ENCODE results near the gene EGFR.
"Not testable (repeated sequence)": the region's sequence is repeated elsewhere in the genome, so short reads cannot be mapped to it uniquely, and the experiment has no call there.

The EGFR gene

DNA sequence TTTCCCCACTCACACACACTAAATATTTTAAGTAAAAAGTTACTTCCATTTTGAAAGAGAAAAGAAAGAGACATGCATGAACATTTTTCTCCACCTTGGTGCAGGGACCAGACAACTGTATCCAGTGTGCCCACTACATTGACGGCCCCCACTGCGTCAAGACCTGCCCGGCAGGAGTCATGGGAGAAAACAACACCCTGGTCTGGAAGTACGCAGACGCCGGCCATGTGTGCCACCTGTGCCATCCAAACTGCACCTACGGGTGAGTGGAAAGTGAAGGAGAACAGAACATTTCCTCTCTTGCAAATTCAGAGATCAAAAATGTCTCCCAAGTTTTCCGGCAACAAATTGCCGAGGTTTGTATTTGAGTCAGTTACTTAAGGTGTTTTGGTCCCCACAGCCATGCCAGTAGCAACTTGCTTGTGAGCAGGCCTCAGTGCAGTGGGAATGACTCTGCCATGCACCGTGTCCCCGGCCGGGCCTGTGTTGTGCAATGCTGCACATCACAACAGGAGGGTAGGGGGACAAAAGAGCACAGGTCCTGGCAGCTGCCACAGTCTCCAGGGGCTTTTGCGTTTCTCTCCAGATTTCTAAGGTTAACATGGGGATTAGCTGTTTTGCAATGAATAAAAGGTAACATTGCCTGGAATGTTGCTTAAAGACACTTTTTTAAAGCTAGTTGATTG is 146.5 kb downstream of the EGFR start:
- no peak for DNase-seq (ENCODE audit: low read depth, low spot score)

DNA sequence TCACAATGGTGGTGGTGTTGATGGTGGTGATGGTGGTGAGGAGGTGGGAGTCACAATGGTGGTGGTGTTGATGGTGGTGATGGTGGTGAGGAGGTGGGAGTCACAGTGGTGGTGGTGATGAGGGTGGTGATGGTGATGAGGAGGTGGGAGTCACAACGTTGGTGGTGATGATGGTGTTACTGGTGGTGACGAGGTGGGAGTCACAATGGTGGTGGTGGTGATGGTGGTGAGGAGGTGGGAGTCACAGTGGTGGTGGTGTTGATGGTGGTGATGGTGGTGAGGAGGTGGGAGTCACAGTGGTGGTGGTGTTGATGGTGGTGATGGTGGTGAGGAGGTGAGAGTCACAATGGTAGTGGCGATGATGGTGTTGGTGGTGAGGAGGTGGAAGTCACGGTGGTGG is 148.5 kb downstream of the EGFR start:
- DNase-seq (ENCODE audit: low read depth, low spot score), result not testable (repeated sequence)

GRCh38 chr7:55170335-55171069 is 151.7 kb downstream of the EGFR start:
- no peak for DNase-seq (ENCODE audit: low read depth, low spot score)

GRCh38 chr7:55171157-55171556 is 152.3 kb downstream of the EGFR start:
- DNase-seq (ENCODE audit: low read depth, low spot score), result no peak

DNA sequence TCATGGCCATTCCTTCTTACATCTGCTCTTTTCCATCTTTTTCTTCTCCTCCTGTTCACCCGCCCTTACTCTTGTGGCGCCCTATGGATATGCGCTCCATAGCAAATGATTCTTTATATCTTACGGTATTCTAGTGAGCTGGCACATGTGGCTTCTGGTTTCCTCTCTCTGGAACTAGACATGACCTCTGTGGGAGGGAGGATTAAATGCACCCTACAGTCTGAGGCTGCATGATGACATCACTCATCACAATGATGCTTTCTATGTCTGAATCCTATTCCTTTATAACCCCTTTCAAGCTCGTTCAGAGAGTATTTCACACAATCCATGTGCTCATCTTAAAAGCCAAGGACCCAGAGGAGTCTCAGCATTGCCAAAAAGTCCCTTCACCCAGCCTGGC is 153.3 kb downstream of the EGFR start:
- DNase-seq (ENCODE audit: low read depth, low spot score), result no peak

- no peak for DNase-seq (ENCODE audit: low read depth, low spot score)
Observed at GRCh38 chr7:55172881-55173609, 154.2 kb downstream of the EGFR start.

- no peak for DNase-seq (ENCODE audit: low read depth, low spot score)
Observed at GRCh38 chr7:55173671-55174070, 154.9 kb downstream of the EGFR start.

- no peak for DNase-seq (ENCODE audit: low read depth, low spot score)
Observed at GRCh38 chr7:55174456-55174855, 155.6 kb downstream of the EGFR start.

GRCh38 chr7:55174856-55175255 is 156.0 kb downstream of the EGFR start:
- DNase-seq (ENCODE audit: low read depth, low spot score), result no peak

DNA sequence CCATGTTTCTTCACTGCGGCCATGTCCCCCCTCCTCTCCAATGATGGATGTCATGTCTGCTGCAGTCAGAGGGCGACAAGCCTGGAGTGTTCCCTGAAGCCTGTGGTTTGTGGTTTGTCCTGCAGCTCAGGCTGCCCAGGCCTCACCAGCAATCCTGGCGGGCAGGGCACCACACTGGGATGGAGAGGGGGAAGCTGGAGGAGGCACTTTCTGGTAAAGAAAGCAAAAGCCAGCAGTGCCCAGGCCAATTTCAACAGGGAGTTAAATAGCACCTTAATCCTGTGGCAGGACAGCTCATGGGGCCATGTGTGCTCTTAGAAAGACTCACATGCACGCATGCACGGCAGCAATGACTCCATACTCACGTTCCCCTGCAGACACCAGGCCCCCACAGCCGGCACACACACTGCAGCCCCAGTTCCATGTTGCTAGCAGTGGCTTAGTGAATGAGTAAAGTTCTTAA is 158.3 kb downstream of the EGFR start:
- DNase-seq (ENCODE audit: low read depth, low spot score), result no peak

- DNase-seq (ENCODE audit: low read depth, low spot score), result no peak
Observed at GRCh38 chr7:55177589-55178261, 158.9 kb downstream of the EGFR start.

GRCh38 chr7:55178292-55178862 is 159.6 kb downstream of the EGFR start:
- DNase-seq (ENCODE audit: low read depth, low spot score), result no peak

- DNase-seq (ENCODE audit: low read depth, low spot score), result no peak
Observed at GRCh38 chr7:55178863-55179773, 160.3 kb downstream of the EGFR start.

GRCh38 chr7:55179931-55180682 is 161.3 kb downstream of the EGFR start:
- DNase-seq (ENCODE audit: low read depth, low spot score), result no peak

- no peak for DNase-seq (ENCODE audit: low read depth, low spot score)
Observed at GRCh38 chr7:55180963-55181542, 162.2 kb downstream of the EGFR start.

DNA sequence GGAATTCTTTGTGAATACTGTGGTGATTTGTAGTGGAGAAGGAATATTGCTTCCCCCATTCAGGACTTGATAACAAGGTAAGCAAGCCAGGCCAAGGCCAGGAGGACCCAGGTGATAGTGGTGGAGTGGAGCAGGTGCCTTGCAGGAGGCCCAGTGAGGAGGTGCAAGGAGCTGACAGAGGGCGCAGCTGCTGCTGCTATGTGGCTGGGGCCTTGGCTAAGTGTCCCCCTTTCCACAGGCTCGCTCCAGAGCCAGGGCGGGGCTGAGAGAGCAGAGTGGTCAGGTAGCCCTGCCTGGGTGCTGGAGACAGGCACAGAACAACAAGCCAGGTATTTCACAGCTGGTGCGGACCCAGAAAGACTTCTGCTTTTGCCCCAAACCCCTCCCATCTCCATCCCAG is 162.9 kb downstream of the EGFR start:
- DNase-seq (ENCODE audit: low read depth, low spot score), result no peak

DNA sequence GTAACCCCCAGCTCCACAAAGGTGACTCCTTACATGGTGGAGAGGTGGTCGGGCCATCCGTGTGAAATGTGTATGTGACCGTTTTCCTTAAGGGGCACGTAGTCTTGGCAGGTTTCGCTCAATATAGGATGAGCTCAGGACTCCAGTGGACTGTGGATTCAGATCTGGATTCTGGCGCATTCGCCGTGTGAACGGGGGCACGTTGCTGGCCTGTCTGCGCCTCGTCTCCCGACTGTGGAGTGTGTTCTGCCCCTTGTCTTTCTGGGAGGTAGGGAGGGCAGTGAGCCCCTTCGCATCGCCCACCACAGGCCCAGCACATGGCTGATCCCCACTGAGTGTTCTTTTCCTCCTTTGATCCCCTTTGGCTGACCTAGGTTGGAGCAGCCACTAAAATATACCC is 165.1 kb downstream of the EGFR start:
- no peak for DNase-seq (ENCODE audit: low read depth, low spot score)

DNA sequence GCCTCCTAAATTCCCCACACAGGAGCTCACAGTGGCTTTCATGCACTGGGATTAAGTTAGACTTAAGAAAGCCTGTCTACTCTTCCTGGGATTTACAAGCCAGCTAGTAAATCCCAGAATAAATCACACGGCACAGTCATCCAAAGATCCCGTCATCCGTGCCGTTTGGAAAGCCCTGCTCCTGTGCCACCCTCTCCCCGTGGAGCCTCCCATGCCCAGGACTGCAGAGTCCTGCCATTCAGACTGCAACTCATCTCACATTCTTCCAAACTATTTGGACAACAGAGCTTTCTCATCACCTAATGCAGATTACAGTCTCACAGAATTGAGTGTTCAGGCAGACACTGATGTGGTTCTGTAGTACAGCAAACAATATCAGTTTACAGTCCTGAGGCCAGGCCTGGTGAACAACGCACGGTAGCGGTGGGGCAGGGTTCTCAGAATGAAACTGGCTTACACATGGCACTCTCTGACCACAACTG is 166.5 kb downstream of the EGFR start:
- no peak for DNase-seq (ENCODE audit: low read depth, low spot score)

- no peak for DNase-seq (ENCODE audit: low read depth, low spot score)
Observed at GRCh38 chr7:55185941-55186609, 167.3 kb downstream of the EGFR start.
